OCI-LY7 (cell line): ENCODE measurements around the gene MTG2. TPM values are rescaled to one million over a fixed set of nuclear protein-coding genes. Genes with fewer than 3 reads are reported as not detected.

Experiments
- BruUV-seq: library from RNA; stranded (reverse); fragments of 400-500 nt; replicated peaks from 2 replicates; lab custom pipeline; 2021; lab: Mats Ljungman, UMichigan
- CTCF ChIA-PET: fragments of 300-600 bp; sonication (Branson Sonifier 250); formaldehyde crosslinking; loops from one replicate; lab custom pipeline; 2022; ENCODE audit warnings: antibody characterized with exemption; ENCODE audit not compliant: unreplicated experiment; lab: Charles Lee
- POLR2A ChIA-PET: fragments of 300-600 bp; sonication (Branson Sonifier 250); formaldehyde crosslinking; loops from one replicate; lab custom pipeline; 2022; ENCODE audit warnings: antibody characterized with exemption; lab: Charles Lee
- DNase-seq: peaks from one replicate; pipeline ENCODE4 v3.0.0-alpha.2; 2015; ENCODE audit warnings: low spot score
- H2AFZ ChIP-seq: fragments of 200-600 bp; sonication (generic), shearing (Covaris generic); 2 replicates; pipeline ENCODE4 v1.6.1; 2014; ENCODE audit warnings: mild to moderate bottlenecking, antibody characterized with exemption, low read length, moderate library complexity
- H3K27ac ChIP-seq: fragments of 200-600 bp; sonication (generic); 2 replicates; pipeline ENCODE4 v1.5.1; 2014; ENCODE audit warnings: mixed run types, low read depth, mild to moderate bottlenecking, moderate library complexity, low read length, inconsistent platforms; ENCODE audit not compliant: poor library complexity, severe bottlenecking
- H3K36me3 ChIP-seq: fragments of 200-600 bp; sonication (generic); 2 replicates; pipeline ENCODE4 v1.6.1; 2014; ENCODE audit warnings: mild to moderate bottlenecking, antibody characterized with exemption, low read length, moderate library complexity, mixed read lengths; ENCODE audit not compliant: insufficient read depth
- H3K4me1 ChIP-seq: fragments of 200-600 bp; sonication (generic); 2 replicates; pipeline ENCODE4 v1.5.1; 2014; ENCODE audit warnings: mild to moderate bottlenecking, low read length; ENCODE audit not compliant: insufficient read depth, poor library complexity, severe bottlenecking
- H3K4me2 ChIP-seq: fragments of 200-600 bp; sonication (generic); 2 replicates; pipeline ENCODE4 v1.6.1; 2014; ENCODE audit warnings: mild to moderate bottlenecking, low read length
- H3K4me3 ChIP-seq: fragments of 200-600 bp; sonication (generic); 2 replicates; pipeline ENCODE4 v1.5.1; 2014; ENCODE audit warnings: mild to moderate bottlenecking, low read depth, low read length; ENCODE audit not compliant: poor library complexity, severe bottlenecking
- H3K79me2 ChIP-seq: fragments of 200-600 bp; sonication (generic); 2 replicates; pipeline ENCODE4 v1.6.1; 2016; ENCODE audit warnings: low read depth, mild to moderate bottlenecking, low read length, moderate library complexity, mixed read lengths; ENCODE audit not compliant: insufficient read depth
- H3K9me2 ChIP-seq: fragments of 200-600 bp; sonication (generic); 2 replicates; pipeline ENCODE4 v1.6.1; 2016; ENCODE audit warnings: mild to moderate bottlenecking, low read length, mixed read lengths; ENCODE audit not compliant: insufficient read depth
- H3K9me3 ChIP-seq: fragments of 200-600 bp; sonication (generic); 2 replicates; pipeline ENCODE4 v1.6.1; 2014; ENCODE audit warnings: mild to moderate bottlenecking, mixed run types, low read length, mixed read lengths
- H4K20me1 ChIP-seq: fragments of 200-600 bp; sonication (generic); 2 replicates; pipeline ENCODE4 v1.6.1; 2014; ENCODE audit warnings: mild to moderate bottlenecking, antibody characterized with exemption, low read length, moderate library complexity, mixed read lengths; ENCODE audit not compliant: insufficient read depth
- EZH2phosphoT487 ChIP-seq: fragments of 200-600 bp; sonication (generic); IDR thresholded peaks from 2 replicates; pipeline ENCODE4 v1.6.1; 2018; ENCODE audit warnings: low read depth, borderline replicate concordance, mild to moderate bottlenecking, mixed run types, antibody characterized with exemption, low read length, moderate library complexity, mixed read lengths
- intact Hi-C: fragments of 100-400 bp; cut with micrococcal nuclease; formaldehyde crosslinking; loops from one replicate; pipeline ENCODE4 v1.10.0; 2022; ENCODE audit not compliant: unreplicated experiment
- total RNA-seq, 2 experiments: library from RNA; depleted of rRNA in 1 of 2; stranded (reverse); fragments of >200 nt in 1 of 2; shearing (Covaris generic) in 1 of 2; gene quantifications; 2 replicates each; pipeline ENCODE4 v1.2.3, GENCODE V29; 2014 to 2022
- TF ChIP-seq, protein P1 (sequence below): fragments of 200-600 bp; sonication (generic); conservative IDR thresholded peaks from 2 replicates; pipeline ENCODE4 v1.5.1; 2014; ENCODE audit warnings: mild to moderate bottlenecking, antibody characterized with exemption, low read length, moderate library complexity, mixed read lengths

The MTG2 gene
- total RNA-seq, 2 experiments from 2014 or later, result 24.1 to 37.5 TPM

DNA sequence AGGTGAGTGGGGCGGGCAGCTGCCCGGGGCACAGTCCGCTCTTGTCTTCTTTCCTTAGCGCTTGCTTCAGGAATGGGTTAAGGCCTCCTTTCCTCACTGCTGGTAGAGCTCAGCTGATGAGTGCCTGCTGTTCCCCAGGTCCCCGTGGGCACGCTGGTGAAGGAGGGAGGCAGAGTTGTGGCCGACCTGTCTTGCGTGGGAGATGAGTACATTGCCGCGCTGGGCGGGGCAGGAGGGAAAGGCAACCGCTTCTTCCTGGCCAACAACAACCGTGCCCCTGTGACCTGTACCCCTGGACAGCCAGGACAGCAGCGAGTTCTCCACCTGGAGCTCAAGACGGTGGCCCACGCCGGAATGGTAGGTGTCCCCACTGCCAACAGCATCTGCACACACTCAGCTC, 15.7 kb downstream of the MTG2 start:
- H3K4me1 ChIP-seq, result peaks cover 35% of the 10 kb centered on the region
- TF ChIP-seq EZH2phosphoT487, result no peak
- TF ChIP-seq, protein P1, sequence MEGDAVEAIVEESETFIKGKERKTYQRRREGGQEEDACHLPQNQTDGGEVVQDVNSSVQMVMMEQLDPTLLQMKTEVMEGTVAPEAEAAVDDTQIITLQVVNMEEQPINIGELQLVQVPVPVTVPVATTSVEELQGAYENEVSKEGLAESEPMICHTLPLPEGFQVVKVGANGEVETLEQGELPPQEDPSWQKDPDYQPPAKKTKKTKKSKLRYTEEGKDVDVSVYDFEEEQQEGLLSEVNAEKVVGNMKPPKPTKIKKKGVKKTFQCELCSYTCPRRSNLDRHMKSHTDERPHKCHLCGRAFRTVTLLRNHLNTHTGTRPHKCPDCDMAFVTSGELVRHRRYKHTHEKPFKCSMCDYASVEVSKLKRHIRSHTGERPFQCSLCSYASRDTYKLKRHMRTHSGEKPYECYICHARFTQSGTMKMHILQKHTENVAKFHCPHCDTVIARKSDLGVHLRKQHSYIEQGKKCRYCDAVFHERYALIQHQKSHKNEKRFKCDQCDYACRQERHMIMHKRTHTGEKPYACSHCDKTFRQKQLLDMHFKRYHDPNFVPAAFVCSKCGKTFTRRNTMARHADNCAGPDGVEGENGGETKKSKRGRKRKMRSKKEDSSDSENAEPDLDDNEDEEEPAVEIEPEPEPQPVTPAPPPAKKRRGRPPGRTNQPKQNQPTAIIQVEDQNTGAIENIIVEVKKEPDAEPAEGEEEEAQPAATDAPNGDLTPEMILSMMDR, result no peak
- DNase-seq, result no peak
- no peaks in the 10 kb centered on the region for H3K79me2 ChIP-seq
- no peaks in the 10 kb centered on the region for H3K9me3 ChIP-seq
- ChIA-PET CTCF (no interaction called here), POLR2A (no interaction called here)
- no peak overlapping the region for H2AFZ ChIP-seq
- intact Hi-C loops, result no loop called here
- H3K4me3 ChIP-seq, result no peak overlapping the region
- no peaks in the 10 kb centered on the region for H4K20me1 ChIP-seq
- no peak overlapping the region for H3K27ac ChIP-seq
- H3K36me3 ChIP-seq, result peaks cover 72% of the 10 kb centered on the region
- H3K9me2 ChIP-seq, result no peaks in the 10 kb centered on the region
- BruUV-seq, result no TSS peak
- H3K4me2 ChIP-seq, result no peak overlapping the region

DNA sequence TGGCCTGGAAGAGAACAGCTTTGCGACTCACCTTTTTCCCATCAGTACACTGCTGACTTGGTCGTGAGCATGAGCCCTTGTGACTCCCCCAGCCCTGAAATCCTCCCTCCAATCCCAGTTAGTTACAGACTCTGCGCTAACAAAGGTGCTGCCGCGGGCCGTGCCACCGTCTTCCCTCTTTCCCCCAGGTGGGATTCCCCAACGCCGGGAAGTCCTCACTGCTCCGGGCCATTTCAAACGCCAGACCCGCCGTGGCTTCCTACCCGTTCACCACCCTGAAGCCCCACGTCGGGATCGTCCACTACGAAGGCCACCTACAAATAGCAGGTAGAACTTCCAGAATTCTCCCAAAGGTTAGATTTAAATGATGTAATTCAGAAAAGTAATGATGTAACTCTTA, 16.1 kb downstream of the MTG2 start:
- CTCF ChIA-PET, result no interaction called here
- no peak for DNase-seq

More for the DNA sequence above, 16.1 kb downstream of the MTG2 start:
- H3K4me3 ChIP-seq, result no peak overlapping the region
- H3K9me2 ChIP-seq, result no peaks in the 10 kb centered on the region
- H3K4me2 ChIP-seq, result no peak overlapping the region
- no peaks in the 10 kb centered on the region for H3K79me2 ChIP-seq
- no peaks in the 10 kb centered on the region for H3K9me3 ChIP-seq
- POLR2A ChIA-PET, result no interaction called here
- peaks cover 35% of the 10 kb centered on the region for H3K4me1 ChIP-seq
- no peak overlapping the region for H2AFZ ChIP-seq
- H3K36me3 ChIP-seq, result peaks cover 74% of the 10 kb centered on the region
- H4K20me1 ChIP-seq, result no peaks in the 10 kb centered on the region
- no TSS peak for BruUV-seq
- no peak overlapping the region for H3K27ac ChIP-seq
- intact Hi-C loops, result no loop called here
- TF ChIP-seq, protein P1, result no peak
- no peak for TF ChIP-seq EZH2phosphoT487
